Transverse colon (tissue), 4 donors: ENCODE measurements around the gene MTA1. TPM values are rescaled to one million over a fixed set of nuclear protein-coding genes. Genes with fewer than 3 reads are reported as not detected.

Experiments
- DNase-seq: peaks from one replicate; pipeline ENCODE4 v3.0.0-alpha.2; 2019
- H3K27ac ChIP-seq, 4 donors: fragments of 200-600 bp; sonication (generic); 2 replicates each; pipeline ENCODE4 v1.5.1; 2016 to 2018; ENCODE audit warnings: inconsistent platforms in 4 of 4
- H3K27me3 ChIP-seq: fragments of 200-600 bp; sonication (generic); 2 replicates; pipeline ENCODE4 v1.5.1; 2017; ENCODE audit warnings: inconsistent platforms
- H3K36me3 ChIP-seq, 4 donors: fragments of 200-600 bp; sonication (generic); 2 replicates each; pipeline ENCODE4 v1.5.1; 2017 to 2019; ENCODE audit warnings: inconsistent platforms in 4 of 4
- H3K4me1 ChIP-seq, 4 donors: fragments of 200-600 bp; sonication (generic); 2 replicates each; pipeline ENCODE4 v1.5.1; 2017 to 2020; ENCODE audit warnings: inconsistent platforms in 4 of 4
- H3K4me3 ChIP-seq, 4 donors: fragments of 200-600 bp; sonication (generic); 1 replicate in 1 of 4; 2 replicates in 3 of 4; pipeline versions ENCODE4 v1.5.1 to v1.6.1; 2017 to 2019; ENCODE audit warnings: inconsistent platforms in 4 of 4
- H3K9me3 ChIP-seq, 2 donors: fragments of 200-600 bp; sonication (generic); 2 replicates each; pipeline ENCODE4 v1.5.1; 2017 to 2019; ENCODE audit warnings: inconsistent platforms in 2 of 2
- CTCF ChIP-seq, 5 experiments: fragments of 200-600 bp in 3 of 5; fragments of 450-650 bp in 2 of 5; sonication (generic) in 3 of 5; IDR thresholded peaks; 1 replicate in 2 of 5; 2 replicates in 3 of 5; pipeline ENCODE4 v1.5.1; 2016 to 2017; ENCODE audit warnings: antibody characterized with exemption in 5 of 5, inconsistent platforms in 3 of 5, mild to moderate bottlenecking in 2 of 5, moderate library complexity in 1 of 5
- EP300 ChIP-seq: sonication (generic); formaldehyde crosslinking; IDR thresholded peaks from one replicate; pipeline ENCODE4 v1.6.1; 2017; ENCODE audit warnings: antibody characterized with exemption, low read depth
- POLR2A ChIP-seq: fragments of 450-650 bp; IDR thresholded peaks from one replicate; pipeline ENCODE4 v1.6.1; 2016; ENCODE audit warnings: antibody characterized with exemption, mild to moderate bottlenecking, moderate library complexity
- POLR2AphosphoS5 ChIP-seq, 3 donors: sonication (generic); formaldehyde crosslinking; IDR thresholded peaks; one replicate each; pipeline ENCODE4 v1.6.1; 2016; ENCODE audit warnings: antibody characterized with exemption in 3 of 3
- WGBS, 2 donors: methylation state at CpG; one replicate each; pipeline ENCODE4 v1.1.5; 2018; ENCODE audit warnings: low coverage in 1 of 2; 5-methylcytosine and 5-hydroxymethylcytosine counted together
- in situ Hi-C, 4 donors: fragments of 200-750 bp; cut with MboI; loops; one replicate each; pipeline versions ENCODE4 v1.15.0 to v1.15.1; 2017; ENCODE audit warnings: low sequenced_read_pairs in 3 of 4, low pct_ligation_motif_present in 1 of 4, low pct_unique_long_range_greater_than_20kb in 1 of 4
- intact Hi-C: fragments of 100-400 bp; cut with DNase I; formaldehyde crosslinking; loops from one replicate; pipeline ENCODE4 v1.15.1; 2023; ENCODE audit warnings: low total_unique reads
- total RNA-seq, 4 donors: library from RNA; depleted of rRNA; stranded (reverse); fragments of >200 nt; gene quantifications; one replicate each; pipeline ENCODE4 v1.1.0, GENCODE V29; 2016

MTA1 gene
- total RNA-seq, 4 donors from 2014 or later: 79.4 to 293 (median 106) TPM

GRCh38 chr14:105390849-105391500, 28.7 kb upstream of the MTA1 start:
- H3K27me3 ChIP-seq: no peaks in the 10 kb centered on the region
- in situ Hi-C loops (no loop called here), intact Hi-C loops (no loop called here)
- TF ChIP-seq POLR2A: no peak
- no peak for TF ChIP-seq CTCF (IDR thresholded peaks at IDR 0.05)
- no peak for TF ChIP-seq POLR2AphosphoS5 (IDR thresholded peaks at IDR 0.05)
- TF ChIP-seq EP300: no peak
- H3K36me3 ChIP-seq: no peaks in the 10 kb centered on the region
- DNase-seq: no peak
- H3K4me3 ChIP-seq: no peak overlapping the region
- no peaks in the 10 kb centered on the region for H3K9me3 ChIP-seq
- no peak overlapping the region for H3K27ac ChIP-seq
- 87% methylated on average over 19 of the region's 24 CpGs; no CpG with 5 or more reads in 1 of the 2 donors for WGBS, 2 donors
- no peaks in the 10 kb centered on the region for H3K4me1 ChIP-seq

- in situ Hi-C loops: no loop called here
- H3K27ac ChIP-seq: no peak overlapping the region
- no peak for DNase-seq
- no peaks in the 10 kb centered on the region for H3K36me3 ChIP-seq
- intact Hi-C loops: no loop called here
- no peaks in the 10 kb centered on the region for H3K4me1 ChIP-seq
- H3K4me3 ChIP-seq: no peak overlapping the region
- TF ChIP-seq CTCF (IDR thresholded peaks at IDR 0.05): no peak
- TF ChIP-seq POLR2AphosphoS5 (IDR thresholded peaks at IDR 0.05): no peak
- TF ChIP-seq EP300: no peak
- TF ChIP-seq POLR2A: no peak
- no peaks in the 10 kb centered on the region for H3K9me3 ChIP-seq
- 91% methylated on average over 21 of the region's 23 CpGs; no CpG with 5 or more reads in 1 of the 2 donors for WGBS, 2 donors
- H3K27me3 ChIP-seq: no peaks in the 10 kb centered on the region
Measured at GRCh38 chr14:105391541-105391940, 28.1 kb upstream of the MTA1 start.

- H3K4me3 ChIP-seq: no peak overlapping the region
- in situ Hi-C loops (no loop called here), intact Hi-C loops (no loop called here)
- no peak for DNase-seq
- no peaks in the 10 kb centered on the region for H3K9me3 ChIP-seq
- H3K27me3 ChIP-seq: no peaks in the 10 kb centered on the region
- 92% methylated on average over 40 of the region's 40 CpGs; no CpG with 5 or more reads in 1 of the 2 donors for WGBS, 2 donors
- H3K4me1 ChIP-seq: peaks cover 0 to 2% (median under 1%) of the 10 kb centered on the region in 4 donors
- no peaks in the 10 kb centered on the region for H3K36me3 ChIP-seq
- no peak for TF ChIP-seq CTCF (IDR thresholded peaks at IDR 0.05)
- TF ChIP-seq POLR2AphosphoS5 (IDR thresholded peaks at IDR 0.05): no peak
- TF ChIP-seq POLR2A: no peak
- TF ChIP-seq EP300: no peak
- H3K27ac ChIP-seq: no peak overlapping the region
Measured at GRCh38 chr14:105392131-105393090, 27.2 kb upstream of the MTA1 start.

GRCh38 chr14:105393151-105393550, 26.5 kb upstream of the MTA1 start:
- intact Hi-C loops: no loop called here
- peaks cover 3 to 7% (median 7%) of the 10 kb centered on the region in 4 donors for H3K4me1 ChIP-seq
- no peak for TF ChIP-seq POLR2A
- TF ChIP-seq POLR2AphosphoS5 (IDR thresholded peaks at IDR 0.05): no peak
- TF ChIP-seq CTCF (IDR thresholded peaks at IDR 0.05): no peak
- no peak for TF ChIP-seq EP300
- H3K27ac ChIP-seq: no peak overlapping the region
- DNase-seq: no peak
- no peaks in the 10 kb centered on the region for H3K36me3 ChIP-seq
- no peaks in the 10 kb centered on the region for H3K27me3 ChIP-seq
- in situ Hi-C loops: no loop called here
- 93 to 94% methylated on average over 6 to 14 of the region's 14 CpGs for WGBS, 2 donors
- H3K4me3 ChIP-seq: no peak overlapping the region
- no peaks in the 10 kb centered on the region for H3K9me3 ChIP-seq
